TTC549 (cell line): ENCODE data around the gene NTN4.
"Not testable (repeated sequence)": the region's sequence is repeated elsewhere in the genome, so short reads cannot be mapped to it uniquely, and the experiment has no call there.

Experiments used
- FAIRE-seq: peaks from 2 replicates; lab custom pipeline; 2012; peaks lifted over from hg19 to GRCh38; lab: Jason Lieb, UNC

The NTN4 gene

DNA sequence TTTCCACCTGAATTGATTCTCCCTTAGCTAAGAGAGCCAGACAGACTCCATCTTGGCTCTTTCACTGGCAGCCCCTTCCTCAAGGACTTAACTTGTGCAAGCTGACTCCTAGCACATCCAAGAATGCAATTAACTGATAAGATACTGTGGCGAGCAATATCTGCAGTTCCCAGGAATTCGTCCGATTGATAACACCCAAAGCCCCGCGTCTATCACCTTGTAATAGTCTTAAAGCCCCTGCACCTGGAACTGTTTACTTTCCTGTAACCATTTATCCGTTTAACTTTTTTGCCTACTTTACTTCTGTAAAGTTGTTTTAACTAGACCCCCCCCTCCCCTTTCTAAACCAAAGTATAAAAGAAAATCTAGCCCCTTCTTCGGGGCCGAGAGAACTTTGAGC is 44.5 kb downstream of the NTN4 start:
- not testable (repeated sequence) for FAIRE-seq

DNA sequence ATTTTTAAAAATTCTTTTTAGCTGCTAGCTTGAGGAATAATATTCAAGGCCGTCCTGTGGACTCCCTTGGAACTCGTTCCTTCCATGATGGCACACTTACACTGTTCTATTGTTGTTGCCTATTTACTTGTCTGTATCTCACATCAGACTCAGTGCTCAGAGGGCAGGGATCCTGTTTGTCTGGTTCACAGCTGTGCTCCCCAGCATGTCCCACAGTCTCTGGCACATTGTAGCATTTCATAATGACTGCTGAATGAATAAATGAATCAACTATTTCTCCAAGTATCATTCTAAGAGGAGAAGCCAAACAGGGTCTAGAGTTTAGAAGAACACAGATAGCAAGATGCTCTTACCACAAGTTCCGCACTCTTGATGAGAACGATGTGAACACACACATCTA is 48.0 kb downstream of the NTN4 start:
- FAIRE-seq: no peak

- no peak for FAIRE-seq
These were observed 48.9 kb downstream of the NTN4 start for GRCh38 chr12:95741635-95742034.

DNA sequence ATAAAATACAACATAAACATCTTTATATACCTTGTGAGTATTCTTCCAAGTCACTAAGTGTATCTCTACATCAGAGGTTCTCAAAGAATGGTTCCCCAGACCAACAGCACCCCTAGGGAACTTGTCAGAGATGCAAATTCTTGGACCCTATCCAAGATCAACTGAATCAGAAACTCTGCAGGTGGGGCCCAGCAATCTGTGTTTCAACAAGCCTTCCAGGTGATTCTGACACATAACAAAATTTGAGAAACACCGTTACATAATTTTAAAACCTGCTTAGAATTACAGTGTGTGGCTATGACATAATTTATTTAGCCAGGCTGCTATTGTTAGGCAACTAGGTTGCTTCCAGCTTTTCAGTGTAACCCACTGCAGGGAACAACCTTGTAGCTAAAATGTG is 49.8 kb downstream of the NTN4 start:
- no peak for FAIRE-seq

GRCh38 chr12:95739561-95740313 is 50.8 kb downstream of the NTN4 start:
- FAIRE-seq: no peak

DNA sequence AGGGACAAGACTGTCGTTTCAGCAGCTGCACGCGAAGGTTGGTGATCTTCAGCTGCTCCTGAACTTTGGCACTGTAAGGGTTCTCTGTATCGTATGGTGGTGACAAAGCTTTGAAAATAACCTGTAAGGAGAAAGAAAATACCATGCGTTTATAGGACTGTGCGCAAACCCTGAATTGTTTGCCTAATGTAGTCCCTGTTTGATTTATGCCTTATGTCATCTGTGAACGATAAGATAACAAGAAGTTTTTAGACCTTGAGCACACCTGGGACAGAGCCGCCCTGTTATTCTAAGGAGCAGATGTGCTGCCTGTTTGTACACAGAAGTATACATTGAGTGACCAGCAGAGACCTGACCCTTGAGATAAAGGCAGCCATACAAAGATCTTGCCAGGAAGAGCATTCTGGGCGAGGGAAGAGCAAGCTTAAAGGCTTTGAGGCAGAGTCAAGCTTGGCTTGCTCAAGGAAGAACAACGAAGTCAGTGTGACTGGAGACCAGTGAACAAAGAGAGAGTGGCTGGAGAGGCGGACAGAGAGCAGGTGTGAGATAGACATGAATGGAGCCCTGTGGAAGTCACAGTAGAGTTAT is 52.4 kb downstream of the NTN4 start:
- no peak for FAIRE-seq

GRCh38 chr12:95736631-95737030 is 53.9 kb downstream of the NTN4 start:
- FAIRE-seq: no peak

DNA sequence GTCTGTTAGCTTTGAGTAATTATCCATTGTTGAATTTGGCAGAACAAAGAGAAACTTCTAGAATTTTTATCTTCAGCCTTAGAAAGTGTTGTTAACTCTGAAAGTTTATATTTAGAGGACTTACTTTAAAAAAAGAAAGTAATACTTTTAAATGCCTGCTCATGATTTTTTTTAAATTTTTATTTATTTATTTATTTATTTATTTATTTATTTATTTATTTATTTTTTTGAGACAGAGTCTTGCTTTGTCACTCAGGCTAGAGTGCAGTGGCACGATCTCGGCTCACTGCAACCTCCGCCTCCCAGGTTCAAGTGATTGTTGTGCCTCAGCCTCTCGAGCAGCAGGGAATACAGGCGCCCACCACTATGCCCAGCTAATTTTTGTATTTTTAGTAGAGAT is 54.8 kb downstream of the NTN4 start:
- FAIRE-seq: not testable (repeated sequence)

DNA sequence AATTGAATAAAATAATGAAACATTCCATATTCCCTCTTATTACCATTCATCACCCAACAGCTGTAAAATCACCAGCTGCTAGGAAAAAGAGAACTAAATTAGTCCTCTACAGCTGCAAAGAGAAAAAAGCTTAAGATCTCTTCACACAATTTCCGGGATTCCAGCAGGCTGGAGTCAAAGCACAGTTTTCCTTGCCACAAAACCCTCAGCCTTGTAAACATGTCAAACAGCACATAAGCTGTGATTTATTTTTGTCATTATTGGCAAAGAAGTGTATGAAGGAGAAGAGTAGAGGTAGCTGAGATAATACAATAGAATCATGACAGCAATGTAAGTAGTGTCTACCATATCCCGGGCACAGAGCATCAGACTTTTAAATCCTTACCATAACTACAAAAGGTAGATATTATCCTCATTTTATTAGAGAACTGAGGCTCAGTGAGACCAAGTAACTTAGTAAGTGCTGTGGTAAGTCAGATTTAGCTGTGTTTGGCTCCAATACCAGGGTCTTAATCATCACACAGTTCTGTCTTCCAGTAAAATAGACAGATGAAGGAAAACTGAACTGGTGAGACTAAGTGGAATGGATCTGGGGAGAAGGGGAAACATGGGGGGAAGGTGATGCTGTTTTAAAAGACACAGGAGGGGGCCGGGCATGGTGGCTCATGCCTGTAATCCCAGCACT is 57.3 kb downstream of the NTN4 start:
- FAIRE-seq: no peak

DNA sequence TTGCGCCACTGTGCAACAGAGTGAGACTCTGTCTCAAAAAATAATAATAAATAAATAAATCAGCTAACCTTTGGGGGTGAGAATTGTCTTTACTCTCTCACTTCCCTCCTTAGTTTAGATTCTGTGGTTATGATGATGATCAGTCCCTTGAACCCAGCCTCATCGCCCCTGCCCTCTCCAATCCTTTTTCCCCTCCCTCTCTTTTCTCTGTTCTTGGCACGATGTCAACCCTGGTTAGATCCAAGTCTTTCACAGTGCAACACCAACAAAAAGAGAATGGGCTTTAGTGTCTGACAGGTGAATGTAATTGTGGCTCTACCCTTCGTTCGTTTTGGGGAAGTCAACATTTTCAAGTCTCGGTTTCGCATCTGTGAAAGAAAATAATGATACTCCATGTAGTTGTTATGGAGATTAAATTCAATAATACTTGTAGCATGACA is 59.0 kb downstream of the NTN4 start:
- no peak for FAIRE-seq

- FAIRE-seq: no peak
These were observed 60.1 kb downstream of the NTN4 start for GRCh38 chr12:95730457-95730856.

DNA sequence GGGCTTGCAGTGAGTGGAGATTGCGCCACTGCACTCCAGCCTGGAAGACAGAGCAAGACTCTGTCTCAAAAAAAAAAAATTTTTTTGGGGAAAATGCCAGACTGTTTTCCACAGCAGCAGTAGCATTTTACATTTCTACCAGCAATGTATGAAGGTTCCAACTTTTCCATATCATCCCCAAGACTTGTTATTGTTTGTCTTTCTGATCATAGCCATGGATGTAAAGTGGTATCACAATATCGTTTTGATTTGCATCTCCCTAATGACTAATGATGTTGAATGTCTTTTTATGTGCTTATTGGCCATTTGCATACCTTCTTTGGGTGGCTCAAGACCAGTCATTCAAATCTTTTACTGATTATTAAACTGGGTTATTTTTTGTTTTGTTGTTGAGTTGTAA is 63.7 kb downstream of the NTN4 start:
- FAIRE-seq: no peak

DNA sequence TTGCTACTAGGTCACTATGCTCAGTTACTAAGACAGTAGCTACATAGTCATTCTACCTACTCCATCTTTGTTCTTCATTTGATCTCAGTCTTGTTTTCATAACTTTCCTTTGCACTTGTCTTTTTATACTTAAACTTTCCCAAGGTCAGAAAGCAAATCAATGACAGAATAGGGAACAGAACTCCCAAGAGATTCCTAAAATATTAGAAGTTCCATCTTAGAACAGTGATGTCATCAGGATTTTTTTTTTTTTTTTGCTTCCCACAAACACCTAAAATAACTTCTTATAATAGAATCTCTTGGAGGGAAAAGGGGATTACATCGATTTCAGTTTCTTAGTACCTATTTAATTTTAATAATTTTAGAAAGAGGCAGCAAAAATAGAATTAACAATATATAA is 65.8 kb downstream of the NTN4 start:
- FAIRE-seq: no peak

DNA sequence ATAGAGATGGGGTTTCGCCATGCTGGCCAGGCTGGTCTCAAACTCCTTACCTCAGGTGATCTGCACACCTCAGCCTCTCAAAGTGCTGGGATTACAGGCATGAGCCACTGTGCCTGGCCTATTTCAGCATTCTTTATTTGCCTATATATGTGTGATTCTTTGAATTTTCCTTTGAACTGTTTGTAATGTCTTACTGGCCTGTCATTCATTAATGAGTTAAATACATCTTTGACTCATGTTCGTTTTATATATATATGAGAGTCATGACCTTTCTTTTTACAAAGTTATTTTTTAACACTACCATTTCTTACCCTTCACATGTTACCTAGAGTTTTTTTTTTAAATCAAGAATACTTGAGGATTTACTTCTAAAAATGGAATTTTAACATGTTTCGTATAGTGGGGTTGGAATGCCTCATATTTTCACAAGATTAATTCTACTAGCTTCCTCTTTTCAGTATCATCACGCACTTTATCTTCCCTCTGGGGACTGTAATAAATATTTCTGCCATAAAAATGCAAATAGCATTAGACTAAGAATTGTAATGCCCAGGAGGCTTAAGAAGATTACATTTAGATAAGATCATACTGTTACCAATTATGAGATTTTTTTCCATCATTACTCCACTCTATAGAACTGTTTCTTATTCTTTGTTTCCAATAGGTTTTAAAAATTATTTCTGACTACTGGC is 66.7 kb downstream of the NTN4 start:
- FAIRE-seq: no peak

DNA sequence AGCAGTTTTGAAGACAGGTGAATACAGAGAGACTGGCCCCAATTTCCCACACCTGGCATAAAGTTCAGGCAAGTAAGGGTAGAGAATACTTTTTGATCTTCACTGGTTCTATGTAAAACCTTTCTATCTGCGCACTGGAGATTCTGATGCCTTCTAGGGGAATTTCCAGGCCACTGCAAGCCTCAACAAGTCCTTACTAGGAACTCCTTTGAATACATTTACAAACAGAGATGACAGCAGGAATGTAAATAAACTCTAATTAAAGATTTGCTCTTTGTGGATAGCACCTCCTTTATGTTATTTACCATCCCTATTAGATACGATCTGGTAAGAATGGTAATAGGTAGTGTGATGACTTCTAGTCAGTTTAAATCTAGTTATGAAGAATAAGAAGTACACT is 69.2 kb downstream of the NTN4 start:
- FAIRE-seq: no peak

GRCh38 chr12:95720146-95720545 is 70.4 kb downstream of the NTN4 start:
- no peak for FAIRE-seq

- no peak for FAIRE-seq
These were observed 71.8 kb downstream of the NTN4 start for GRCh38 chr12:95718772-95719171.

- no peak for FAIRE-seq
These were observed 72.5 kb downstream of the NTN4 start for GRCh38 chr12:95718006-95718431.

- FAIRE-seq: no peak
These were observed 73.1 kb downstream of the NTN4 start for GRCh38 chr12:95717316-95717928.

DNA sequence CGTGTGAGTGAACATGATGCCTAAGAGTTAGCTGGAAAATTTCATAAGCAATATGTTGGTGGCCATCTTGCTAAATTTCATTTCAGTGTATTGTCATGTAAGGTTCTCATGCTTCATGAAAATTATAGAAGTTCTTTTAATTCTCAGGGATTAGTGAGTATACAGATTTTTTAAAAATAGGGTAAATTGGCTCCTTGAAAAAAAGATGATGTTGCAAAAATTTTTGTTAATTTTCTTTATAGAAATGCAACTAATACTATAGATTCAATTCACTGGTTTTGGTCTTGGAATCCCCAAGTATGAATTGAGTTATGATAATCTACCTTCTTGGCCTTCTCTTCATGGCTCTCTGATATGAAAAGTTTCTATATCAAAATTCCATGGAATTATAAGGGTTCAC is 75.4 kb downstream of the NTN4 start:
- FAIRE-seq: no peak

DNA sequence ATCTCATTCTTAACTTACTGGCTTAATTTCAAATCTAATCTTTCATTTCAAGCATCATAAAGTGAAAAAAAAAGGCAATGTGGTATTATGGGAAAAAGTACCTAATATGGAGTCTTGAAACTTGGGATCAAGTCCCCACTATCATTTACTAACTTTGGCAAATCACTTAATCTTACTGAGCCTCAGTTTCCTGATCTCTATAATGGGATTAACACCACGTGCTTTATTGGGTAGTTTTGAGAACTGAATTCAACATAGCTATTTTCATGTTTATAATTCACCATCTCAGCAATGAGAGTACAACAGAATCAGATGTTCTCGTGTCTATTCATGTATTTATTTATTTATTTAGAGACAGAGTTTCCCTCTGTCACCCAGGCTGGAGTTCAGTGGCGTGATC is 78.3 kb downstream of the NTN4 start:
- no peak for FAIRE-seq

- FAIRE-seq: no peak
These were observed 80.2 kb downstream of the NTN4 start for GRCh38 chr12:95710386-95710785.

DNA sequence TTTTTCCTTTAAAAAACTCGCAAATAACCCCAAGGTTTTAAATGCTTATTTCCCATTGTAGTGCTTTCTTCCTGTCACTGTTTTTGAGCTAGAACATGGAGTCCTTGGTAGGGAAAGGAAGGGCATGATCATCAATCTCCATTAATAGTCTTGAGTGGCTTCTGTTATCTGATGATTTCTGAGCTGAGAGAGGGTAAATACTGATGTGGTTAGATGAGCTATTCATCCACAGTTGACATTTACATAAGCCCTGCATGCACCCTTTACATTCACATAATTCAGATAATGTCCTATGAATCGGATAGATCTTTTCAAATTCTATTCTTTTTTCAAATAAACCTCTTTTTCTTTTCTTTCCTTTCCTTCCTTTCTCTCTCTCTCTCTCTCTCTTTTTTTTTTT is 81.4 kb downstream of the NTN4 start:
- no peak for FAIRE-seq
